Fibroblast of villous mesenchyme (primary cell): ENCODE measurements around the gene KDM4C. TPM values are rescaled to one million over a fixed set of nuclear protein-coding genes. Genes with fewer than 3 reads are reported as not detected.
"Not testable (repeated sequence)": the region's sequence is repeated elsewhere in the genome, so short reads cannot be mapped to it uniquely, and the experiment has no call there.

ENCODE experiments used
- DNase-seq: peaks from one replicate; pipeline ENCODE4 v3.0.0-alpha.2; 2010; ENCODE audit warnings: low read depth
- H3K4me3 ChIP-seq: 2 replicates; pipeline ENCODE4 v1.5.1; 2011; ENCODE audit warnings: low read depth, mild to moderate bottlenecking, low read length
- CTCF ChIP-seq: IDR thresholded peaks from 2 replicates; pipeline ENCODE4 v1.5.1; 2012; ENCODE audit warnings: low read depth, mild to moderate bottlenecking, low read length; ENCODE audit not compliant: insufficient read depth
- total RNA-seq: library from RNA; depleted of rRNA; stranded (reverse); fragments of >200 nt; gene quantifications from 2 replicates; pipeline ENCODE4 v1.2.3, GENCODE V29; 2012

KDM4C gene
- total RNA-seq, 1 donor: 31.1 TPM

GRCh38 chr9:6716766-6717165 is 41.0 kb upstream of the KDM4C start:
- DNase-seq: no peak
- TF ChIP-seq CTCF: no peak
- H3K4me3 ChIP-seq: no peak overlapping the region

- no peak overlapping the region for H3K4me3 ChIP-seq
- no peak for TF ChIP-seq CTCF
- no peak for DNase-seq
Measured at GRCh38 chr9:6723881-6724420, 33.8 kb upstream of the KDM4C start.

- no peak overlapping the region for H3K4me3 ChIP-seq
- no peak for TF ChIP-seq CTCF
- no peak for DNase-seq
Measured at GRCh38 chr9:6733257-6733656, 24.5 kb upstream of the KDM4C start.

- no peak for TF ChIP-seq CTCF
- no peak overlapping the region for H3K4me3 ChIP-seq
- DNase-seq: peak; percentile 52
Measured at GRCh38 chr9:6733831-6734230, 23.9 kb upstream of the KDM4C start.

GRCh38 chr9:6735422-6735821 is 22.4 kb upstream of the KDM4C start:
- TF ChIP-seq CTCF: no peak
- H3K4me3 ChIP-seq: no peak overlapping the region
- no peak for DNase-seq

- TF ChIP-seq CTCF: peak; percentile 44
- peak; percentile 40 for DNase-seq
- no peak overlapping the region for H3K4me3 ChIP-seq
Measured at GRCh38 chr9:6739218-6739617, 18.6 kb upstream of the KDM4C start.

- not testable (repeated sequence) for DNase-seq, H3K4me3 ChIP-seq
Measured at GRCh38 chr9:6748861-6749260, 8.9 kb upstream of the KDM4C start.

- H3K4me3 ChIP-seq, DNase-seq: not testable (repeated sequence)
Measured at GRCh38 chr9:6754861-6755260, 2.9 kb upstream of the KDM4C start.
